HG02884 (cell line): ENCODE data around the gene ECI2.

Experiments
- ATAC-seq: cut with Tn5 transposase; IDR thresholded peaks from one replicate; pipeline ENCODE4 v1.9.1; 2021; ENCODE audit warnings: mild to moderate bottlenecking, moderate library complexity; ENCODE audit not compliant: unreplicated experiment

Gene ECI2, protein sequence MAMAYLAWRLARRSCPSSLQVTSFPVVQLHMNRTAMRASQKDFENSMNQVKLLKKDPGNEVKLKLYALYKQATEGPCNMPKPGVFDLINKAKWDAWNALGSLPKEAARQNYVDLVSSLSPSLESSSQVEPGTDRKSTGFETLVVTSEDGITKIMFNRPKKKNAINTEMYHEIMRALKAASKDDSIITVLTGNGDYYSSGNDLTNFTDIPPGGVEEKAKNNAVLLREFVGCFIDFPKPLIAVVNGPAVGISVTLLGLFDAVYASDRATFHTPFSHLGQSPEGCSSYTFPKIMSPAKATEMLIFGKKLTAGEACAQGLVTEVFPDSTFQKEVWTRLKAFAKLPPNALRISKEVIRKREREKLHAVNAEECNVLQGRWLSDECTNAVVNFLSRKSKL

DNA sequence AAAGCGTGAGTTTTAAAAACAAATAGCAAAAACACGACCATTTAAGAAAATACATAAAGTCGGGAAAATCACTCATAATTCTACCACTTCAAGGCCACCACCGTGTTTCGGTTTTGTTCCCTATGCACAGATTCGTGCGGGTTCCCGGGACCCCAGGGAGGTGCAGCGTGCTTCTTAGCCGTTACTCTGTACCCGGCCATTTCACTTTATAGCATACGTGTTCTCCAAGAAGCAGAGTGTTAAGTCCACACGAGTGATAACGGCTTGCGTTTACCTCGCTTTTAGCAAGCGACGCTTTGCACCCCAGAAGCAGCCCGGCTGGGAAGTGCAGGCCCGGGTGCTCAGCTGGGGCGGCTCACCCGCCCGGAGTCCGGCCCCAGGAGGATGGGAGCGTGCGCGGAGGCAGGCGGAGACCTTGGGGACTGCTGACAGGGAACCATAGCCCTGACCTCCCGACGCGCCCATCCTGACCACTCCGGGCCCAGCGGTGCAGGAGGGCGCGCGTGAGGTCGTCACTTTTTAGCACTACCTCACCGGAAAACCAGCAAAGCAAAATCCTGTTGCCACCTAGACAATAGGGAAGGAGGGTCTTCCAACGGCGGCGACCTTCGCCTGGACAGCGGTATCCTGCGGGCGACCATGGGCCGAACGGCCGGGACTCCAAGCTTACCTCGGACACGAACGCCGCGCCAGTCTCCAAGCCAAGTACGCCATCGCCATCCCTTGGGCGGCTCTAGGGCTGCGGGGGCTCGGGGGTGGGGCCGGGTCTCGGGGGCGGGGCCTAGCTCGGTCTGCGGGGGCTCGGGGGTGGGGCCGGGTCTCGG lies at the start of gene ECI2:
TSS of gene ECI2 (minus strand) at position 735 of the 824 bp plus-strand sequence. CDS start at position 720, 15 bp downstream.
- peak; percentile 42 for ATAC-seq

DNA sequence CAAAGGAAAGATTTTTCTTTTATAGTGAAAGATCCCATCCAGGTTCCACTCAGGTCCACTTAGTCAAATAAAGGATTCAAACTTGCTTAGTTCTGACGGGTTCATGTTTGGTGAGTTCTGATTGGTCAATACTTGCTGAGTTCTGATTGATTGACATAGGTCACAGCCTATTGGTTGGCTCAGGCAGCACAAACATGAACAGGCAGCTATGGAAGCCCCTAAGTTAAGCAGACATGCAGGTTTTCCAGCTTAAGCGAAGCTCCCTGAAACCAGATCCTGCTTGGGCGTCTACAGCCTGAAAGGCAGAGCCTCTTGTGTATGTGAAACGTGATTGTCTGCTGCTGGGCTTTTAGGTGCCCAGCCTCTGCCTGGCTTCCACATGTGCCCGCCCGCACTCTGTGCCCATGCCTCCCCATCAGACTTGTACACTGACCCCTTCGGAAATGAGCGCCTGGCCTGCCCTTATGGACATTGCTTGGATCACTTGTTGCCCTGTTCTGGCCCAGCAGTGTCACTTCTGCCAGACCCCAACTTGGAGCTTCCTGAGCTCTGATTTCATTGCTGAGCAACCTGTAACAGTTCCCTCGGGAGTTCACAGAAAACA lies 45.4 kb upstream of the ECI2 start:
- no peak for ATAC-seq

DNA sequence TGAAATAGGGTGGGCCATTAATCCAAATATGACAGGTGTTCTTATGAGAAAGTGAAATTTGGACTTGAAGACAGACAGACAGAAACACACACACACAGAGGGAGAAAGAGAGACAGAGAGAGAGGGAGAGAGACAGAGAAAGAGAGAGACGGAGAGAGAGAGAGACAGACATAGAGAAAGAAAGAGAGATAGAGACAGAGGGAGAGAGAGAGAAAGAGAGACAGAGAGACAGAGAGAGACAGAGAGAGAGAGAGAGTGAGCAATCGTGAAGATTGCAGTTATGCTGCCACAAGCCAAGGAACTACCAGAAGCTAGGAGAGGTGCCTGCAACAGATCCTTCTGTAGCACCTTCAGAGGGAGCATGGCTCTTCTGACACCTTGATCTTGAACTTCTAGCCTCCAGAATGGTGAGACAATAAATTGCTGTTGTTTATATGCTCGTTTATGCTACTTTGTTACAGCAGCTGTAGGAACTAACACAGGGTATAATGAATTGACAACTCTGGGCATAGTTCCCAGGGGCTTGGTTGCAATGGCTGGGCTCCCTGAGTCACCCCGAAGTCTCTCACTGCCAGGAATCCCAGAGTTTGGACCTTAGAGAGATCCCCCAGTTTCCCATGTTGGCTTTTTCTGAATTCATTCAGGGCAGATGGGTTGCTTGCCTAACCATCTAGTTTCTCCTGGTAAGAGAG lies 44.7 kb upstream of the ECI2 start:
- no peak for ATAC-seq

DNA sequence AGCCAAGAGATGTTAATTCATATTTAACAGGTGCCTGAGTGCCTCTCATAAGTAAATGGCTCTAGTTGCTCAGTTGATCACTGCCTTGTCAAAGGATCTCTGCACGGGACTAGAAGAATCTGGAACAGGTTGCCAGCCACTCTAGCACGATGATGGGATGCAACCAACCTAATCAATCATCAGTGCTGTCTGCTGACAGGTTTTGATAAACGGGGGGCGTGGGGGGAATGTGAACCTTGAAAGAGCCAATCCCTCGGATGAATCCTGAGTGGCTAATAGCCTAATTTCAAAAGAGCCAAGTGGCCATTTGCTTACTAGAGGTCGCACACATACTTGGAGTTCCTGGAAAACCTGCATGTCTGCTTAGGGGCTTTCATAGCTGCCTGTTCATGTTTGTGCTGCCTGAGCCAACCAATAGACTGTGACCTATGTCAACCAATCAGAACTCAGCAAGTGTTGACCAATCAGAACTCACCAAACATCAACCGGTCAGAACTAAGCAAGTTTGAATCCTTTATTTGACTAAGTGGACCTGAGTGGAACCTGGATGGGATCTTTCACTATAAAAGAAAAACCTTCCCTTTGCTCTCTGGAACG lies 43.5 kb upstream of the ECI2 start:
- ATAC-seq, result no peak

DNA sequence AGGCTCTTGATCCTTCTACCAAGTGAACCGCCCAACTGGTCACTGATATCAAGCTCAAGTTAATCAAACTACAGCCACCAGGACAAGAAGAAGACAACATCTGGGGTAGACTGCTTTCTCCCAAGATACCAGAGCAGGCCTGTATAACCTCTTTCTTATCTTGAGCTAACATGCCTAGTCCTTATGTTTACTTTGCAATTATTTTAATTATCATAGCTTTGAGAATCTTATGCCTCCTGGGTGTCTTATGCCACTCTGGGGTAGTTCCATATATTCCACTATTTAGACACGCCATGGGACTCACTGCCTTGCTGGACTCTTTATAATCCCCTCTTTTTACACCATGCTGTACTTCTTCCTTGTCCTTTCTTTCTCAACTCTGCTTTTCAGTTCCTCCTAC lies 41.5 kb upstream of the ECI2 start:
- no peak for ATAC-seq

DNA sequence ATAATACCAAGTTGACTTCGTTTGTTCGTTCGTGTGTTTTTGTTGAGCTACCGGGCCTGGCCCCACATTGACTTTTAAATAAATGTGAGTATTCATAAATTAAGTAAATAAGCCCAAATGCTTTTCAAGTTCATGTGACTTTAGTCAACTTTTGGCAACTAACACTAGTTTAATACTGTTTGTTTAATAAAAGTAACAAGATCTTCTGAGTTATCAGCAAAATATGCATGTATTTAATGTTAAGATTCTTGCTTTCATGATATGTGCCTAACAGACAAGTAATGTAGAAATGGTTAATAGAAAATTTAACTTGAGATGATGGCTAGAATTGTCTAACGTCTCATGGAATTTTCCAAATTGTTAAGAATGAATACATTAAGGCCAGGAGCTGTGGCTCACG lies 38.7 kb upstream of the ECI2 start:
- no peak for ATAC-seq

DNA sequence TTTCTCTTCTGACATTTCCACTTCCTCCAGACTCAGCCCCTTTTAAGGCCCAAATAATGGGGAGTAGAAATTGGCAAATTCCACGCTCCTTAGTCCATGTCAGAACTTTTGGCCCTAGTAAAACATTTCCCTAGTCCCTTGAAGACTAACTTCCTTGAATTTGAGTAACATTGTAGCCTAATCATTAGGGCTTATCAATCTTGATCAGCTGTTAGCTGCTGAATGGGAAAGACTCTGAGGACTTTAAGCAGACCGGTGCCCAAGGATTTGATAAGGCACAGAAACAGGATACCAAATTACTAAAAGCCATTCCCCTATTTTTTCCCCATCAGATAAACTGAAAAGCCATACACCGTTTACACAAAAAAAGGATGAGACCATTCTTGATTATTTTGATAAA lies 37.0 kb upstream of the ECI2 start:
- no peak for ATAC-seq

DNA sequence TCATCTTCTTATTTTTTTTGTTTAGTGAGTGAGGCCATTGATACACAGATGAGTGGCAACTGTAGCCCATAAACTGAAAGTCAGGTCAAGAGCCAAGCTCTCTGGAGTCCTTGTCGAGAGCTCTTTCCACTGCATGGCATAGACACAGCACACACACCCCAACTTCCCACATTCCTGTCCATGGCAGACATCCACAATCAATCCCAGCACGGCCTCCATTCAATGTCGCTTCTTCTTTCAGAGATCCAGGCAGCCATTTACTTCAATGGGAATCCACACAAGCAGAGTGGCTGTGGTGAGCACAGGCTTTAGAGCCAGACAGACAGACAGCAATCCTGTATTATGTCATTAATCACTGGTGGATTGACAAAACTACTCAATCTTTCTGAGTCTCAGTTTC lies 34.9 kb upstream of the ECI2 start:
- ATAC-seq, result no peak

DNA sequence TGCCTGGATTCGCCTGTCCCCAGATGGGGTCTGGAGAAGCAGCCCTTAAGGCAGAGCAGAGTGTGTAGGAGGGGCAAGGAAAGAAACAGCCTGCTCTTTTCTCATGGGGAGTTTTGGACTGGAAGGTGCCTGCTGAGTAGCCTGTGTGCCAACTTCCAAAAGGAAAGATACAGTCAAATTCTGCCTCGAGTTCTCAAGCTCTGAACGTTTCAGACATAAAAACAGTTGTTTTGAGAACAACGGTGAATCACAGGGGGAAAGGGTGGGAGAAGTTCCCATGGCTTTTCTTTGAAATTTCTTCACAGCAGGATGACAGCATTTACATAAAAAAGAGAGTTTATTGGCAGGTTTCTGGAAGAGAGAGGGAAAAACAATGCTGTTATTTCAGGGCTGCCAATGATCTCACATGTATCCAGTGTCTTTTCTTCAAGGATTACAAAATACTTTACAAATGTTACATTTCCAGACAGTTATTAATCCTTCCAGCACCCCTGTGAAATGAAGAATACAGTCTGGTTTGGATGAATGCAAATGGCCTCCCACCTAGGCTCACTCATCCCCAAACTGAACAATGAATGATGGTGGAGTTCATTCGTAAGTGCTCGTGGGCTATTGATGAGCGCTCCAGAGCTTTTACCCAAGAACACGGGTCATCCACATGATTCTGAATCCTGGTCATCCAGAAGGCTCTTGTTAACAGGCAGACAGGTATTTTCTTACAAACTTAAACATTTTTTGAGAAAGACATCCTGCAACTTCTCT lies 33.8 kb upstream of the ECI2 start:
- no peak for ATAC-seq

DNA sequence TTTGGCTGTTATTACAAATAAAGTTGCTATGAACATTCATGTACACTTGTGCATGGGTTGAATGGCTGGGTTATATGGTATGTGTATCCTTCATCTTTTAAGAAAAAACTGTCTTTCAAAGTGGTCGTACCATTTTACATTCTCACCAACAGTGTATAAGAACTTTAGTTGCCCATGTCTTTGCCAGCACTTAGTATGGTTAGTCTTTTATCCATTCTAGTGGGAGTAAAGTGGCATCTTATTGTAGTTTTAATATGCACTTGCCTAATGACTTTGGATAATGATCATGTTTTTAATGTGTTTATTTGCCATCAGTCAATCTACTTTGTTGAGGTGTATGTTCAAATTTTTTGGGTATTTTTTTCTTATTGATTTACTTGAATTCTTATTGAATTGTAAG lies 32.5 kb upstream of the ECI2 start:
- ATAC-seq, result no peak

DNA sequence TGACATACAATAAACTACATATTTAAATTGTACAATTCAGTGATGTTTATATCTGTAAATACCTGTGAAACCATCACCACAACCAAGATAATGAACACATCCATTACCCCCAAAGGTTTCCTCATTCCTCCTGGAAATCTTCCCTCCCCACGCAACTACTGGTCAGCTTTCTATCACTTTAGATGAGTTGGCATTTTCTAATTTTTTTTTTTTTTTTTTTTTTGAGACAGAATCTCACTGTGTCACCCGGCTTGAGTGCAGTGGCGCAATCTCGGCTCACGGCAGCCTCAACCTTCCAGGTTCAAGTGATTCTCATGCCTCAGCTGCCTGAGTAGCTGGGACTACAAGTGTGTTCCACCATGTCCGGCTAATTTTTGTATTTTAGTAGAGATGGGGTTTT lies 31.7 kb upstream of the ECI2 start:
- no peak for ATAC-seq

DNA sequence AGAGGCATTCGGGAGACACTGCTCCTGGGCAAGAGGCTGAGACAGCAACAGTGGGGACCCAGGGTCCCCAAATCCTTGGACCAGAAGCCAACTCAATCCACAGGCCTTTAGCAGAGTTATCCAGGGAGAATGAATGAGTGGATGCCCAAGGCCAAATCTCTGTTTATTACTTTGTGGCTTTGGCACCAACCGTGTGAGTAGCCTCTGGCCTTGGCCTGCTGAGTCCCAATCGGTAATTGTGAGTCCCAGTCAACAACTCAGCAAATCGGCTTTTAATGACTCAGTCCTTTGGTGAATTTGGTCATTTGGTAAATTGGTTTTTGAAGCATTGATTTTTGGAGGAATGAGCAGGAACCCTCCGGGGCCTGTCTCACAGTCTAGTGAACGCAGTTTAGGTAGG lies 29.1 kb upstream of the ECI2 start:
- ATAC-seq, result no peak

DNA sequence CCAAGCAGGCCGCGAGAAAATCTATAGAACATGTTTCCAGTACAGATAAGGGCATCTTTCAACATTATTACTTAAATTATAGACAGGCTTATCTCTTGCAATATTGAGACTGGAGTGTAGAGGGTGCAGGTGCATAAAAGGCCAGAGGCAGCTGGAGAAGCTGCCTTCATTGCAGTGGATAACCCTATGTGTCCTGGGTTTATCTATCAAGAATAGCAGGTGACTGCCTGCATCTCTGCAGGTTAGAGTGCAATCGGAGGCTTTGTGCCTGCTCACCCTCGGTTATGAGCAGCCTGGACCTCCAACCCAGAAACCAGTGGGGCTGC lies 28.7 kb upstream of the ECI2 start:
- ATAC-seq, result no peak

DNA sequence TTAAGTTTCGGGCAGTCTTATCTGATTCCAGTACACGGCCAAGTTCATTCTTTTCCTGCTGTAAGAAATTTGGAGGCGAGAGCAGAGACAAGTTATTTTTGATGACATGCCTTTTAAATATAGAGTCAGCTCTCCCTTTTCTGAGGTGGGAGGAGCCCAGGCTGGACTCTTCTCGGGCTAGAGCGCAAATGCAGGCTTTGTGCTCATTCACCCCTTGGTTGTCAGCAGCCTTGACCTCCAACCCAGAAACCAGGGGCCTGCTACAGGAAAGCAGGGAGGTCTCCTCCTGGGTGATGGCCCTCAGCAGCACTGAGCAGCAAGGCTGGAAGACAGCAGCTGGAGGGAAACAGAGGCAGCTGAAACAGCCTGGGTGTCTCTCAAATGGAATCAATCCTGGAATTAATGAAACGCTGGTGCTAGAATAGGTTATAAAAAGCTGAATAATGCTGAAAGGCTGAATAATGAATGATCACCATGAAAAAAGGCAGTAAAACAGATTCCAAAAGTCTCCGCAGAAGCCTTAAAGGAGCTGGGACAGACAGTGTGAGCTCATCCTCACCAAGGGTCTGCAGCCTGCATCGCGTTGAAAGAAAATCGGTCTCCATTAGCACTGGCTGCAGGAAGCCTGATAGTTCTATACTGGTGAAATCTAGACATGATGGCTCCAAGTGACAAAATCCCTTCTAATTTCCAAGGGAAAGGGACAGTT lies 28.2 kb upstream of the ECI2 start:
- no peak for ATAC-seq

DNA sequence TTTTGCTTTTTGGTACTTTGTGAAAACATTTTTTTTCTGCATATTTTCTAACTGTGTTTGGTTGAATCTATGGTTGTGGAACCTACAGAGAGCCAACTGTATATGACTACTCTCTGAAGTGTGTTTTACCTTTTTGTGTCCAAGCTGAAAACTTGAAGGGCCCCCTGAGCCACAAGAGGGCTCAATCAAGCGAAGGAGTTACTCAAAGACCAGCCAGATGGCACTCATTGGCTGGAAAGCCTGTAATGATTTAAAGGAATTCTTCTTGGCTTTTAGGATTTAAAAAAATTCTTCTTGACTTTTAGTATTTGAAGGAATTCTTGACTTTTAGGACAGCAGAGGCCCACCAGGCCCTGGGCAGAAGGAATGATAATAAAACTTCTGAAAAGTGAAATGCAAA lies 27.0 kb upstream of the ECI2 start:
- no peak for ATAC-seq

DNA sequence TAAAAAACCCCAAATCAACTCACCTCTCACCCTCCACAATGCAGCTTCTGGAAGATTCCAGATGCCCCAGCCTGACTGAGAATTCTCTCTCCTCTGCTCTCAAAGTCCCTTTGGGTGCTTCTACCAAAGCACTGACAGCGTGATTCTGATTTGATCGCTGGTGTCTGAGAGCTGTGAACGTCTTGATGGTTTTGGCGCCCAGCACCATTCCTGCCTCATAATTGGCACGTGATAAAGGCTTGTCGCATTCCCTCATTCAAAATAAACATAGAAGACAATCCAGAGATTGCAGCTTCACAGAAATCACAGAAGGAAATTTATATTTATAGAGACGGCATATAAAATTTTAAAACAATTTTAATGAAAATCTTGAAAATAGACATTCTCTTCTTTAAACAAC lies 24.1 kb upstream of the ECI2 start:
- no peak for ATAC-seq

DNA sequence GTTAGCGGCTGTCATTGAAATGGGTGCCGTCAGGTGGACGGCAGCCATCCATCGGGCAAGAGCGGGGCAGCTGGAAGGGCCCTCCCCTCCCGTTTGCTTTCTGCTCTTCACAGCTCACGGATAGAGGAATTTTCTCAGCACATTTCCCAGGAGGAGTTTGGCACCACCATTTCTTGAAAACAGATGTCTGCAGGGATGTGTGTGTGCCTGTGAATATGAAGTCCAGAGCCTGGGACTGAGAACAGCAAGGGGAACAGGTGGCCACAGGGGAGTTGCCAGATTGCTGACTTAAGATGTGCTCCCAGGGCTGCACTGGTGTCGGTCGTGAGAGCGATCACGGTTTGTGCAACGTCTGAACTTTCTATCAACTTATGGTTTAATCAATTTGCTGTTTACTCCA lies 22.1 kb upstream of the ECI2 start:
- no peak for ATAC-seq

DNA sequence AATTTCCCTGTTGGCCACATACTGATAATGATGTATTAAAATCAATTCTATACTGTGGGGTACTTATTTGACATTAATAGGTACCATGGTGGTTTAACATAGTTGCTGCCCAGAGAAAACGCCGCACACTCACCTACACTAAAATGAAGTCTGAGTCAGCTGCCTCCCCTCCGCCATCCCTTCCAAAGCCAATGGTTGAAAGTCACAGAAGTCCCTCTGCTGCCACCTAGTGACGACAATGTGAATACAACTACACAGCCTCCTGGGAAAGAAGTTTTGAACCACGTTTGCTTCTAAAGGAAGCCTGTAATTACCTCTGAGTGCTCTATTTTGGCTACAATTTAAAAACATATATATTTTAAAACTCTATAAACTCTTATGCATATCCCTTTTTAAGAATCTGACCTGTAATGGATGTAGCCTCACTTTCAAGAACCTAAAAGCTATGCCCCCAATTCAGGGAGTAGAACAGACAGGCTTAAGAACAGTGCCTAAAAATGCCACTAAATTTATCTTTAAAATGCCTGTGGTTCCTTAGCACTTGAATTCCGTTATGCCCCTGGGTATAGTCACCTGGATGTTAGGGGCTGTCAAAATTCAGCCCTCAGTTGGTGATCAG lies 20.6 kb upstream of the ECI2 start:
- no peak for ATAC-seq

DNA sequence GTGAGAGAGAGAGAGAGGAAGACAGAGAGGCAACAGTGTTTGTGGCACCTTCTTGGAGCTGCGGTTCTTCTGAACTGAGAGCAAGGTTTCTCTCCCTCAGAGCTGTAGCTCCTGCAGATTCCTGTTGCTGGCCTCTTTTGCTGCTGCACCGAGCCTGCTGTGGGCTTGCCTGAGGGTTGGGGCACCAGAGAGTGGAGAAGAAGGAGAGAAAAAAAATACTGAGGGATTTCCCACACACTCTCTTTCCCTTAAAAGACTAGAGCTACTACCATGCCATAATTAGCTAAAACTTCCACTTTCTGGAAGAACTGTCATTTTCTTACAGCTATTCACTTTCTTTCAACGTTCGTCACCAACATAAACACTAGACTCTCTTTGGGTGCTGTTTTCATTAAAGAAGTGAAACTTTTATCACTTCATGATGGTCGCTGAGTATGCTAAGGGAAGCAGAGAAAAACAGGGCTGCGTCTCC lies 18.2 kb upstream of the ECI2 start:
- ATAC-seq, result peak; percentile 70
